ENCODE data around the gene ZNF20.

DNA sequence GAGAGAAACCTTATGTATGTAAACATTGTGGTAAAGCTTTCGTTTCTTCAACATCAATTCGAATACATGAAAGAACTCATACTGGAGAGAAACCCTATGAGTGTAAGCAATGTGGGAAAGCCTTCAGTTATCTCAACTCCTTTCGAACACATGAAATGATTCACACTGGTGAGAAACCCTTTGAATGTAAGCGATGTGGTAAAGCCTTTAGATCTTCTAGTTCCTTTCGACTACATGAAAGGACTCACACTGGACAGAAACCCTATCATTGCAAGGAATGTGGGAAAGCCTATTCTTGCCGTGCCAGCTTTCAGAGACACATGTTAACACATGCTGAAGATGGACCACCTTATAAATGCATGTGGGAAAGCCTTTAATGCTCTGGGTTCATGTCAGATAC is 47.5 kb upstream of the ZNF20 start:
- TF ChIP-seq, protein P1, sequence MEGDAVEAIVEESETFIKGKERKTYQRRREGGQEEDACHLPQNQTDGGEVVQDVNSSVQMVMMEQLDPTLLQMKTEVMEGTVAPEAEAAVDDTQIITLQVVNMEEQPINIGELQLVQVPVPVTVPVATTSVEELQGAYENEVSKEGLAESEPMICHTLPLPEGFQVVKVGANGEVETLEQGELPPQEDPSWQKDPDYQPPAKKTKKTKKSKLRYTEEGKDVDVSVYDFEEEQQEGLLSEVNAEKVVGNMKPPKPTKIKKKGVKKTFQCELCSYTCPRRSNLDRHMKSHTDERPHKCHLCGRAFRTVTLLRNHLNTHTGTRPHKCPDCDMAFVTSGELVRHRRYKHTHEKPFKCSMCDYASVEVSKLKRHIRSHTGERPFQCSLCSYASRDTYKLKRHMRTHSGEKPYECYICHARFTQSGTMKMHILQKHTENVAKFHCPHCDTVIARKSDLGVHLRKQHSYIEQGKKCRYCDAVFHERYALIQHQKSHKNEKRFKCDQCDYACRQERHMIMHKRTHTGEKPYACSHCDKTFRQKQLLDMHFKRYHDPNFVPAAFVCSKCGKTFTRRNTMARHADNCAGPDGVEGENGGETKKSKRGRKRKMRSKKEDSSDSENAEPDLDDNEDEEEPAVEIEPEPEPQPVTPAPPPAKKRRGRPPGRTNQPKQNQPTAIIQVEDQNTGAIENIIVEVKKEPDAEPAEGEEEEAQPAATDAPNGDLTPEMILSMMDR (IDR thresholded peaks at IDR 0.05; ENCODE audit: insufficient read depth, low read length): no peak
- TF ChIP-seq, protein P2, sequence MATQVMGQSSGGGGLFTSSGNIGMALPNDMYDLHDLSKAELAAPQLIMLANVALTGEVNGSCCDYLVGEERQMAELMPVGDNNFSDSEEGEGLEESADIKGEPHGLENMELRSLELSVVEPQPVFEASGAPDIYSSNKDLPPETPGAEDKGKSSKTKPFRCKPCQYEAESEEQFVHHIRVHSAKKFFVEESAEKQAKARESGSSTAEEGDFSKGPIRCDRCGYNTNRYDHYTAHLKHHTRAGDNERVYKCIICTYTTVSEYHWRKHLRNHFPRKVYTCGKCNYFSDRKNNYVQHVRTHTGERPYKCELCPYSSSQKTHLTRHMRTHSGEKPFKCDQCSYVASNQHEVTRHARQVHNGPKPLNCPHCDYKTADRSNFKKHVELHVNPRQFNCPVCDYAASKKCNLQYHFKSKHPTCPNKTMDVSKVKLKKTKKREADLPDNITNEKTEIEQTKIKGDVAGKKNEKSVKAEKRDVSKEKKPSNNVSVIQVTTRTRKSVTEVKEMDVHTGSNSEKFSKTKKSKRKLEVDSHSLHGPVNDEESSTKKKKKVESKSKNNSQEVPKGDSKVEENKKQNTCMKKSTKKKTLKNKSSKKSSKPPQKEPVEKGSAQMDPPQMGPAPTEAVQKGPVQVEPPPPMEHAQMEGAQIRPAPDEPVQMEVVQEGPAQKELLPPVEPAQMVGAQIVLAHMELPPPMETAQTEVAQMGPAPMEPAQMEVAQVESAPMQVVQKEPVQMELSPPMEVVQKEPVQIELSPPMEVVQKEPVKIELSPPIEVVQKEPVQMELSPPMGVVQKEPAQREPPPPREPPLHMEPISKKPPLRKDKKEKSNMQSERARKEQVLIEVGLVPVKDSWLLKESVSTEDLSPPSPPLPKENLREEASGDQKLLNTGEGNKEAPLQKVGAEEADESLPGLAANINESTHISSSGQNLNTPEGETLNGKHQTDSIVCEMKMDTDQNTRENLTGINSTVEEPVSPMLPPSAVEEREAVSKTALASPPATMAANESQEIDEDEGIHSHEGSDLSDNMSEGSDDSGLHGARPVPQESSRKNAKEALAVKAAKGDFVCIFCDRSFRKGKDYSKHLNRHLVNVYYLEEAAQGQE (IDR thresholded peaks at IDR 0.05; ENCODE audit: insufficient replicate concordance, low read depth): no peak
- TF ChIP-seq POLR2AphosphoS5 (IDR thresholded peaks at IDR 0.05; ENCODE audit: low read depth): no peak

Data from HL-60 (cell line).